H9 (cell line): ENCODE results near the gene TSPAN13. TPM values are rescaled to one million over a fixed set of nuclear protein-coding genes. Genes with fewer than 3 reads are reported as not detected.

Experiments used
- DNase-seq: peaks from one replicate; pipeline ENCODE4 v3.0.0-alpha.2; 2017
- H2AFZ ChIP-seq: one replicate; pipeline ENCODE4 v1.6.1; 2013; ENCODE audit warnings: mild to moderate bottlenecking, low read length, control low read depth, moderate library complexity
- H2AK5ac ChIP-seq: 2 replicates; pipeline ENCODE4 v1.6.1; 2013; ENCODE audit warnings: low read length, control low read depth, mixed read lengths; ENCODE audit not compliant: insufficient read length
- H2BK120ac ChIP-seq: one replicate; pipeline ENCODE4 v1.6.1; 2013; ENCODE audit warnings: low read depth, mild to moderate bottlenecking, low read length, control low read depth, inconsistent platforms; ENCODE audit not compliant: poor library complexity, severe bottlenecking
- H2BK12ac ChIP-seq: 2 replicates; pipeline ENCODE4 v1.6.1; 2013; ENCODE audit warnings: low read length, control low read depth, mixed read lengths, low read depth; ENCODE audit not compliant: insufficient read length
- H2BK15ac ChIP-seq: 2 replicates; pipeline ENCODE4 v1.6.1; 2013; ENCODE audit warnings: low read depth, low read length, control low read depth
- H2BK20ac ChIP-seq: one replicate; pipeline ENCODE4 v1.6.1; 2013; ENCODE audit warnings: low read depth, mild to moderate bottlenecking, low read length, control low read depth, inconsistent platforms; ENCODE audit not compliant: poor library complexity, severe bottlenecking
- H2BK5ac ChIP-seq: 2 replicates; pipeline ENCODE4 v1.6.1; 2013; ENCODE audit warnings: low read length, control low read depth, mixed read lengths; ENCODE audit not compliant: insufficient read length
- H3K14ac ChIP-seq: 2 replicates; pipeline ENCODE4 v1.6.1; 2013; ENCODE audit warnings: low read length, control low read depth; ENCODE audit not compliant: insufficient read depth
- H3K18ac ChIP-seq: 2 replicates; pipeline ENCODE4 v1.6.1; 2013; ENCODE audit warnings: low read depth, mild to moderate bottlenecking, mixed read lengths, low read length, control low read depth; ENCODE audit not compliant: insufficient read length
- H3K23ac ChIP-seq: 2 replicates; pipeline ENCODE4 v1.6.1; 2013; ENCODE audit warnings: low read length, control low read depth, mixed read lengths, low read depth; ENCODE audit not compliant: insufficient read length
- H3K23me2 ChIP-seq: 2 replicates; pipeline ENCODE4 v1.6.1; 2013; ENCODE audit warnings: low read depth, mild to moderate bottlenecking, mixed read lengths, low read length, control low read depth; ENCODE audit not compliant: insufficient read length, poor library complexity, severe bottlenecking
- H3K27ac ChIP-seq: 2 replicates; pipeline ENCODE4 v1.5.1; 2013; ENCODE audit warnings: low read length, control low read depth, mixed read lengths, low read depth; ENCODE audit not compliant: insufficient read length
- H3K27me3 ChIP-seq: 2 replicates; pipeline ENCODE4 v1.6.1; 2013; ENCODE audit warnings: low read length, control low read depth, inconsistent platforms; ENCODE audit not compliant: insufficient read depth
- H3K4ac ChIP-seq: 2 replicates; pipeline ENCODE4 v1.6.1; 2013; ENCODE audit warnings: low read depth, mild to moderate bottlenecking, control low read depth, inconsistent platforms, low read length, moderate library complexity
- H3K4me1 ChIP-seq: 2 replicates; pipeline ENCODE4 v1.6.1; 2013; ENCODE audit warnings: low read length, control low read depth, inconsistent platforms; ENCODE audit not compliant: insufficient read depth
- H3K4me2 ChIP-seq: 2 replicates; pipeline ENCODE4 v1.6.1; 2013; ENCODE audit warnings: low read length, control low read depth, mixed read lengths; ENCODE audit not compliant: insufficient read length, insufficient read depth
- H3K56ac ChIP-seq: 2 replicates; pipeline ENCODE4 v1.6.1; 2013; ENCODE audit warnings: low read depth, mild to moderate bottlenecking, mixed read lengths, low read length, control low read depth; ENCODE audit not compliant: insufficient read length
- H3K79me1 ChIP-seq: 2 replicates; pipeline ENCODE4 v1.6.1; 2013; ENCODE audit warnings: low read depth, mild to moderate bottlenecking, moderate library complexity, low read length, control low read depth, inconsistent platforms; ENCODE audit not compliant: insufficient read depth, poor library complexity, severe bottlenecking
- H3K79me2 ChIP-seq: 2 replicates; pipeline ENCODE4 v1.6.1; 2013; ENCODE audit warnings: low read length, control low read depth, inconsistent platforms; ENCODE audit not compliant: insufficient read depth
- H3K9ac ChIP-seq: 2 replicates; pipeline ENCODE4 v1.6.1; 2013; ENCODE audit warnings: low read length, control low read depth, mixed read lengths; ENCODE audit not compliant: insufficient read length; ENCODE audit errors: extremely low read depth
- H3K9me3 ChIP-seq: one replicate; pipeline ENCODE4 v1.6.1; 2013; ENCODE audit warnings: low read depth, low read length, inconsistent platforms; ENCODE audit not compliant: control insufficient read depth
- H3T11ph ChIP-seq: one replicate; pipeline ENCODE4 v1.6.1; 2013; ENCODE audit warnings: mild to moderate bottlenecking, low read length, control low read depth, inconsistent platforms
- H4K20me1 ChIP-seq: one replicate; pipeline ENCODE4 v1.6.1; 2013; ENCODE audit not compliant: control insufficient read depth, insufficient read length, insufficient read depth
- H4K5ac ChIP-seq: 2 replicates; pipeline ENCODE4 v1.6.1; 2013; ENCODE audit warnings: low read depth, mild to moderate bottlenecking, mixed read lengths, low read length, control low read depth; ENCODE audit not compliant: insufficient read length
- H4K8ac ChIP-seq: replicated peaks from 2 replicates; pipeline ENCODE4 v1.6.1; 2013; ENCODE audit warnings: low read length, control low read depth, mixed read lengths, low read depth; ENCODE audit not compliant: insufficient read length
- H4K91ac ChIP-seq: 2 replicates; pipeline ENCODE4 v1.6.1; 2013; ENCODE audit warnings: low read depth, mild to moderate bottlenecking, moderate library complexity, mixed read lengths, low read length, control low read depth; ENCODE audit not compliant: insufficient read length
- H3K27ac Mint-ChIP-seq, 3 experiments: 2 replicates in 2 of 3; 3 replicates in 1 of 3; pipeline ENCODE4 v1.8.0; 2020 to 2021; ENCODE audit warnings: mixed read lengths in 3 of 3, mild to moderate bottlenecking in 1 of 3, moderate library complexity in 1 of 3
- H3K27me3 Mint-ChIP-seq: 2 replicates; pipeline ENCODE4 v1.8.0; 2021; ENCODE audit warnings: low read depth, mild to moderate bottlenecking, moderate library complexity, mixed read lengths
- H3K36me3 Mint-ChIP-seq, 3 experiments: 2 replicates in 2 of 3; 3 replicates in 1 of 3; pipeline ENCODE4 v1.8.0; 2020 to 2021; ENCODE audit warnings: low read depth in 3 of 3, mixed read lengths in 3 of 3; ENCODE audit not compliant: insufficient read depth in 1 of 3
- H3K4me1 Mint-ChIP-seq, 2 experiments: 2 replicates each; pipeline ENCODE4 v1.8.0; 2020; ENCODE audit warnings: mixed read lengths in 2 of 2
- H3K4me3 Mint-ChIP-seq, 2 experiments: 2 replicates in 1 of 2; 3 replicates in 1 of 2; pipeline ENCODE4 v1.8.0; 2020 to 2021; ENCODE audit warnings: mild to moderate bottlenecking in 2 of 2, mixed read lengths in 2 of 2, moderate library complexity in 1 of 2
- H3K9me3 Mint-ChIP-seq, 2 experiments: 2 replicates in 1 of 2; 3 replicates in 1 of 2; pipeline ENCODE4 v1.8.0; 2020; ENCODE audit warnings: mild to moderate bottlenecking in 2 of 2, mixed read lengths in 2 of 2, moderate library complexity in 1 of 2
- WGBS: extraction: QIAGEN DNeasy Blood & Tissue Kit; methylation state at CpG from one replicate; pipeline ENCODE4 v1.1.7; 2013; ENCODE audit warnings: missing lambda C conversion rate, low lambda C conversion rate, mixed read lengths; ENCODE audit not compliant: insufficient read length; ENCODE audit errors: extremely low coverage; 5-methylcytosine and 5-hydroxymethylcytosine counted together
- total RNA-seq: library from RNA; stranded (reverse); gene quantifications from 2 replicates; pipeline ENCODE4 v1.2.1, GENCODE V29; 2021
- TF ChIP-seq, protein P1 (sequence below): fragments of 200-600 bp; sonication (generic); conservative IDR thresholded peaks from 3 replicates; pipeline ENCODE4 v1.8.0; 2021; ENCODE audit warnings: antibody characterized with exemption, mild to moderate bottlenecking

The TSPAN13 gene
- total RNA-seq, 1 experiment from 2014 or later: 18.7 TPM

DNA sequence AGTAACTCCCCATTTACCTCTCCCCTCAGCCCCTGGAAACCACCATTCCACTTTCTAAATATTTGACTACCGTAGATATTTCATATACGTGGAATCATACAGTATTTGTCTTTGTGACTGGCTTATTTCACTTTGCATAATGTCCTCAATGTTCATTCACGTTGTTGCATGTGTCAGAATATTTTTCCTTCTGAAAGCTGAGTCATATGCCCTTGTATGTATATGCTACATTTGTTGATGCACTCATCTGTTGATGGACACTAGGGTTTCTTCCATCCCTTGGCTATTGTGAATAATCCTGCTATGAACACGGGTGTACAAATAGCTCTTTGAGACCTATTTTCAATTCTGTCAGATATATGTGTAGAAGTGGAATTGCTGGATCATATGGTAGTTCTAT, 25.8 kb upstream of the TSPAN13 start:
- no peak overlapping the region for H3K23ac ChIP-seq
- no peak overlapping the region for H4K91ac ChIP-seq
- H3K9ac ChIP-seq: no peak overlapping the region
- no peak overlapping the region for H3K4ac ChIP-seq
- no peak overlapping the region for H3K4me3 Mint-ChIP-seq
- no peaks in the 10 kb centered on the region for H3K9me3 Mint-ChIP-seq
- no CpG with 5 or more reads among the region's 4 CpGs for WGBS
- no peak overlapping the region for H2BK15ac ChIP-seq
- no peaks in the 10 kb centered on the region for H3K4me1 ChIP-seq
- no peaks in the 10 kb centered on the region for H3K9me3 ChIP-seq
- no peaks in the 10 kb centered on the region for H3K79me1 ChIP-seq
- H3K23me2 ChIP-seq: no peaks in the 10 kb centered on the region
- no peak overlapping the region for H2BK120ac ChIP-seq
- no peak overlapping the region for H3K14ac ChIP-seq
- no peaks in the 10 kb centered on the region for H3K27me3 ChIP-seq
- no peak overlapping the region for H3K27ac ChIP-seq
- H3K79me2 ChIP-seq: no peaks in the 10 kb centered on the region
- H3K27ac Mint-ChIP-seq: no peak overlapping the region
- H2AK5ac ChIP-seq: no peak overlapping the region
- H2BK20ac ChIP-seq: no peak overlapping the region
- H3K27me3 Mint-ChIP-seq: no peaks in the 10 kb centered on the region
- no peak overlapping the region for H2BK12ac ChIP-seq
- no peak overlapping the region for H2AFZ ChIP-seq
- 0 out of 7 replicates have a peak, but pooled peaks cover 0 to 2% (median 0%) of the 10 kb centered on the region in 3 experiments for H3K36me3 Mint-ChIP-seq
- no peak overlapping the region for H4K5ac ChIP-seq
- no peak overlapping the region for H3K56ac ChIP-seq
- no peak overlapping the region for H2BK5ac ChIP-seq
- H3K4me1 Mint-ChIP-seq: no peaks in the 10 kb centered on the region
- TF ChIP-seq, protein P1, sequence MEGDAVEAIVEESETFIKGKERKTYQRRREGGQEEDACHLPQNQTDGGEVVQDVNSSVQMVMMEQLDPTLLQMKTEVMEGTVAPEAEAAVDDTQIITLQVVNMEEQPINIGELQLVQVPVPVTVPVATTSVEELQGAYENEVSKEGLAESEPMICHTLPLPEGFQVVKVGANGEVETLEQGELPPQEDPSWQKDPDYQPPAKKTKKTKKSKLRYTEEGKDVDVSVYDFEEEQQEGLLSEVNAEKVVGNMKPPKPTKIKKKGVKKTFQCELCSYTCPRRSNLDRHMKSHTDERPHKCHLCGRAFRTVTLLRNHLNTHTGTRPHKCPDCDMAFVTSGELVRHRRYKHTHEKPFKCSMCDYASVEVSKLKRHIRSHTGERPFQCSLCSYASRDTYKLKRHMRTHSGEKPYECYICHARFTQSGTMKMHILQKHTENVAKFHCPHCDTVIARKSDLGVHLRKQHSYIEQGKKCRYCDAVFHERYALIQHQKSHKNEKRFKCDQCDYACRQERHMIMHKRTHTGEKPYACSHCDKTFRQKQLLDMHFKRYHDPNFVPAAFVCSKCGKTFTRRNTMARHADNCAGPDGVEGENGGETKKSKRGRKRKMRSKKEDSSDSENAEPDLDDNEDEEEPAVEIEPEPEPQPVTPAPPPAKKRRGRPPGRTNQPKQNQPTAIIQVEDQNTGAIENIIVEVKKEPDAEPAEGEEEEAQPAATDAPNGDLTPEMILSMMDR: no peak
- no peak overlapping the region for H3T11ph ChIP-seq
- DNase-seq: no peak
- no peak overlapping the region for H3K4me2 ChIP-seq
- no peaks in the 10 kb centered on the region for H4K20me1 ChIP-seq
- no peak overlapping the region for H4K8ac ChIP-seq
- H3K18ac ChIP-seq: no peak overlapping the region
